Colonic mucosa (tissue), 4 donors: ENCODE measurements around the gene CTSL. TPM values are rescaled to one million over a fixed set of nuclear protein-coding genes. Genes with fewer than 3 reads are reported as not detected.

Source experiments
- DNase-seq: peaks from one replicate; pipeline ENCODE4 v3.0.0-alpha.2; 2020
- H3K27ac ChIP-seq: fragments of 200-600 bp; one replicate; pipeline ENCODE4 v1.8.0; 2021
- H3K27me3 ChIP-seq: fragments of 200-600 bp; one replicate; pipeline ENCODE4 v1.8.0; 2021
- H3K36me3 ChIP-seq: fragments of 200-600 bp; one replicate; pipeline ENCODE4 v1.8.0; 2021
- H3K4me1 ChIP-seq: fragments of 200-600 bp; one replicate; pipeline ENCODE4 v1.8.0; 2021; ENCODE audit warnings: mild to moderate bottlenecking
- H3K4me3 ChIP-seq: fragments of 200-600 bp; one replicate; pipeline ENCODE4 v1.8.0; 2021
- H3K9ac ChIP-seq, 2 donors: one replicate each; pipeline ENCODE4 v1.7.0; 2013; ENCODE audit warnings: control low read depth in 2 of 2, low read depth in 2 of 2, low read length in 2 of 2
- H3K9me3 ChIP-seq: fragments of 200-600 bp; one replicate; pipeline ENCODE4 v1.8.0; 2021
- intact Hi-C: fragments of 100-400 bp; cut with DNase I; formaldehyde crosslinking; loops from one replicate; pipeline ENCODE4 v1.14.1; 2022
- total RNA-seq, 2 donors: library from RNA; stranded (reverse); fragmentation: NEBNext Ultra II Directional in 1 of 2; extraction: Animal tissue kit (Norgen Biotek cat#: 25700) in 1 of 2; gene quantifications; one replicate each; pipeline ENCODE4 v1.2.1, GENCODE V29; 2021
- TF ChIP-seq, protein P1 (sequence below): fragments of 200-600 bp; IDR thresholded peaks from one replicate; pipeline ENCODE4 v1.8.0; 2022; ENCODE audit warnings: antibody characterized with exemption, mild to moderate bottlenecking
- donor health status: healthy.
- donor health status: DM: no; HTN: no; CAD: no.
- donor health status: DM: no; HTN: no; CAD: no.

CTSL gene
- total RNA-seq, 2 donors from 2014 or later, result 32.1 to 69.9 TPM

DNA sequence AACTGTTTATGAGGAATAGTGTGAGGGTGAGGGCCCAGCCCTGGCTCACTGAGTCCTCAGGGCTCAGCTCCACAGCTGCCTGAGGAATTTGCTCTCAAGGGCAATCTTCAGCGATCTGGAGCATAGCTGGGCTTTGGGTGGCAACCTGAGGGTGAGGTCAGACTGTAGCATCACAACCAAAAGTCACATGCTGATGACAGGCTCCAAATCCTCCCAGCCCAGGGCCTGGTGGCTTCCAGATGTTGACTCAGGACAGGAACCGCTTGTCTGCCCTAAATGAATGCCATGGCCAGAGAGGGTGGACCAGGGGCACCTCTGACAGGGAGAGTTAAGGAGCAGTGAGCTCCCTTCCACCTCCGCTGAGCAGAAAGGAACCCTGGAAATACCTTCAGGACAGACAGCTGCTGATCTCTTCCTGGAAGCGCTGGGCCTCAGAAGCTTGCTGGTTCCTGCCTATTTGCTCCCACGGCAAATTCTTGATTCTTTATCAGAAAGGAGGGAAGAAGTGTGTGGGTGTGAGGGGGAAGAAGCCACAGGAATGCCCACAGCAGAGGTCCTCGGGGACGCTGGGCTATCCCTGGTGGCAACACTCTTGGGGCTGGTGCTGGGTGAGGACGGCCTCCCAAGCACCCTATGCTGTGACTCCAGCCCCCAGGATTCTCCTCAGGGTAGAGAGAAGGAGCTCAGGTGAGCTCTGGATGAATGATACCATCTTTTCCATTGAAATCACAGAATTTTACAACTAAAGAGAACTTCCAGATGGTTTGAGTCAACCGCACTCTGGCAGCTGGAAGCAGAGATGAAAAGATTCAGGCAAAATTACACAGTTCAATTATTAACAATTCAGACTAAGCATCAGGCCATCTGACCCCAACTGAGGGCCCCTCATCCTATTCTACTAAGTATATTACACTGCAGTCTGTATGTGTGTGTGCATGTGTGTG is 13.8 kb upstream of the CTSL start:
- DNase-seq, result no peak
- Histone ChIP-seq H3K4me3 (no peak overlapping the region), H3K27me3 (no peaks in the 10 kb centered on the region), H3K36me3 (no peaks in the 10 kb centered on the region), H3K4me1 (no peaks in the 10 kb centered on the region), H3K9ac (no peak overlapping the region), H3K27ac (no peak overlapping the region), H3K9me3 (no peaks in the 10 kb centered on the region)
- intact Hi-C loops, result no loop called here
- TF ChIP-seq, protein P1, sequence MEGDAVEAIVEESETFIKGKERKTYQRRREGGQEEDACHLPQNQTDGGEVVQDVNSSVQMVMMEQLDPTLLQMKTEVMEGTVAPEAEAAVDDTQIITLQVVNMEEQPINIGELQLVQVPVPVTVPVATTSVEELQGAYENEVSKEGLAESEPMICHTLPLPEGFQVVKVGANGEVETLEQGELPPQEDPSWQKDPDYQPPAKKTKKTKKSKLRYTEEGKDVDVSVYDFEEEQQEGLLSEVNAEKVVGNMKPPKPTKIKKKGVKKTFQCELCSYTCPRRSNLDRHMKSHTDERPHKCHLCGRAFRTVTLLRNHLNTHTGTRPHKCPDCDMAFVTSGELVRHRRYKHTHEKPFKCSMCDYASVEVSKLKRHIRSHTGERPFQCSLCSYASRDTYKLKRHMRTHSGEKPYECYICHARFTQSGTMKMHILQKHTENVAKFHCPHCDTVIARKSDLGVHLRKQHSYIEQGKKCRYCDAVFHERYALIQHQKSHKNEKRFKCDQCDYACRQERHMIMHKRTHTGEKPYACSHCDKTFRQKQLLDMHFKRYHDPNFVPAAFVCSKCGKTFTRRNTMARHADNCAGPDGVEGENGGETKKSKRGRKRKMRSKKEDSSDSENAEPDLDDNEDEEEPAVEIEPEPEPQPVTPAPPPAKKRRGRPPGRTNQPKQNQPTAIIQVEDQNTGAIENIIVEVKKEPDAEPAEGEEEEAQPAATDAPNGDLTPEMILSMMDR, result no peak

DNA sequence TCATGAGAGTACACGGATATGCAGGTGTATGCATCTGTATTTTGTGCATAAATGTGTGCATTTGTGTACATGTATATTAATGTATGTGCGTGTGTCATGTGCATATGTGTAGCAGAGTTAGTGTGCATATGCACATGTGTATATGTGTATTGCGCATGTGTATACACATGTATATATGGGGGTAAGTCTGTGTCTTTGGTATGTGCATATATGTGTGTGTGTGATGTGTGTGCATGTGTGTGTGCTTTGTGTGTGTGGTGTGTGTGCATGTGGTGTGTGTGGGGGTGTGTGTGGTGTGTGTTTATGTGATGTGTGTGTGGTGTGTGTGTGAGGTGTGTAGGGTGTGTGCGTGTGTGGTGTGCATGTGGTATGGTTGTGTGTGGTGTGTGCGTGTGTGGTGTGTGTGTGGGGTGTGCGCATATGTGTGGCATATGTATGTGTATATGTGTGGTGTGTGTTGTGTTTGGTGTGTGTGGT is 13.1 kb upstream of the CTSL start:
- H3K4me3 ChIP-seq, result no peak overlapping the region
- H3K9me3 ChIP-seq, result no peaks in the 10 kb centered on the region
- H3K4me1 ChIP-seq, result no peaks in the 10 kb centered on the region
- TF ChIP-seq, protein P1, result no peak
- intact Hi-C loops, result no loop called here
- no peaks in the 10 kb centered on the region for H3K27me3 ChIP-seq
- H3K9ac ChIP-seq, result no peak overlapping the region
- DNase-seq, result no peak
- H3K27ac ChIP-seq, result no peak overlapping the region
- no peaks in the 10 kb centered on the region for H3K36me3 ChIP-seq

DNA sequence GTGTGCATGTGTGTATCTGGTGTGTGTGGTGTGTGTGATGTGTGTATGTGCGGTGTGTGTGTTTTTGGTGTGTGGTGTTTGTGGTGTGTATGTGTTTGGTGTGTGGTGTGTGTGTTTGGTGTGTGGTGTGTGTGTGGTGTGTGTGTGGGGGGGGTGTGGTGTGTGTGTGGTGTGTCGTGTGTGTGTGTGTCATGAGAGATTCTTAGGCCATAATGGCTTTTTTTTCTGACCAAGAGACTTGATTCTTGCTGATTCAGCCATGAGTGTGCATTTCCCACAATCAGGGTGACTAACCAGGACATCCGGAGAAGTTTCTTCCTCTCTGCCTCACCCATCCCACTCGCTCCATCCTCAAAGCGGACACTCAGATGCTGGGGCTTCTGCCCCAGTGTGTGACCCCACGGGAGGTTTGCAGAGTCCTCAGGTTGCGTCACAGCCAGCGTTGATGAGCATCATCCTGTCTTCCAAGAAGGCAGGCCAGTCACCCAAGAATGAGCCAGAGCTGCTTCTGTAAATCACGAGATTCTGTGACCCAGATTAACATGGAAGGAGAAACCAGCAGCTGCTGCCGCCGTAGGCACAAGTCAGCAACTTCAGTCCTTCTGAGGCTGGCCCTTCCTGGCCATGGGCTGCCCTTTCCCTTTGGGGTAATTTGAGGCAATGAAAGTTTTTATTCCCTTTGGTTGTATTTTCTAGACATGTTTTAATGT is 12.5 kb upstream of the CTSL start:
- TF ChIP-seq, protein P1, result no peak
- no peaks in the 10 kb centered on the region for H3K4me1 ChIP-seq
- no peaks in the 10 kb centered on the region for H3K36me3 ChIP-seq
- H3K4me3 ChIP-seq, result no peak overlapping the region
- H3K27ac ChIP-seq, result peak overlapping the region; percentile 31
- intact Hi-C loops, result no loop called here
- no peaks in the 10 kb centered on the region for H3K9me3 ChIP-seq
- H3K9ac ChIP-seq, result peak overlapping the region in 1 of 2 donors; percentile 26
- H3K27me3 ChIP-seq, result no peaks in the 10 kb centered on the region
- DNase-seq, result peak; percentile 62

DNA sequence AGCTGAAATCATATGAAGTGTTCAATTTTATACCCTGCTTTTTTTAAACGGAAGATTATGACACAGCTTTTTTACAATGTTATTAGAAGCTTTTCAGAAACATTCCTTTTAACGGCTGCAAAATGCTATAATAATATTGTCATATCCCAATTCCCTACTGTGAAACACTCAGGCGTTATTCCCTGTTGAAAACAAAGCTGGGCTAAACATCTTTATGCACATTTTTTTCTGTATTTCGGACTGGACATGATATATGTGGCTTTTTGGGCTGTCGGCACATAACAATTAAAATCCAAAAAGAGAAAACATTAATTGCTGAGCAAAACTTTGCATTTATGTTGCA is 12.0 kb upstream of the CTSL start:
- no peaks in the 10 kb centered on the region for H3K27me3 ChIP-seq
- intact Hi-C loops, result no loop called here
- H3K27ac ChIP-seq, result peak overlapping the region; percentile 31
- no peaks in the 10 kb centered on the region for H3K36me3 ChIP-seq
- DNase-seq, result no peak
- H3K9ac ChIP-seq, result no peak overlapping the region
- TF ChIP-seq, protein P1, result no peak
- no peak overlapping the region for H3K4me3 ChIP-seq
- H3K9me3 ChIP-seq, result no peaks in the 10 kb centered on the region
- H3K4me1 ChIP-seq, result no peaks in the 10 kb centered on the region

DNA sequence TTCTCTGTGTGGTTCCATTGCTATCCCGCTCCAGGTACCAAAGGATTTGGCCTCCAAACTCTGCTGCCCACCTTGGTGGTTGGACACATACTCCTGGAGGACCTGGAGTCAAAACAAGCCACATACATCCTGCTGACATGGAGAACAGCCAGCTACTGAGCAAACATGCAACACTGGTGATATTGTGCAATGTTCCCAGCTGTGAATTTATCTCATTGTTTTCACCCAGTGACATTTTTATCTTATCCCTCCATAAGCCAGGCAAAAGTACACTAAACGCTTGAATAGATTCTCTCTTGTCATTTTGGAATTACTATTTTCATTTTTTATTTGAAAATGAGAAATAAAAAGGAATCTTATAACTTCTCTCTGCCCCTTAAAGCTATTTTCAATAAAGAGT is 11.1 kb upstream of the CTSL start:
- no peaks in the 10 kb centered on the region for H3K36me3 ChIP-seq
- intact Hi-C loops, result no loop called here
- TF ChIP-seq, protein P1, result no peak
- peak overlapping the region; percentile 31 for H3K27ac ChIP-seq
- no peak for DNase-seq
- no peak overlapping the region for H3K4me3 ChIP-seq
- no peaks in the 10 kb centered on the region for H3K4me1 ChIP-seq
- H3K27me3 ChIP-seq, result no peaks in the 10 kb centered on the region
- H3K9me3 ChIP-seq, result no peaks in the 10 kb centered on the region
- no peak overlapping the region for H3K9ac ChIP-seq
